Breast epithelium (tissue), 3 donors: ENCODE measurements around the gene OSBPL9.

ENCODE experiments used
- POLR2A ChIP-seq: fragments of 450-650 bp; IDR thresholded peaks from one replicate; pipeline ENCODE4 v1.6.1; 2016; ENCODE audit warnings: antibody characterized with exemption, mild to moderate bottlenecking, moderate library complexity
- TF ChIP-seq, protein P1 (sequence below), 3 donors: fragments of 450-650 bp; IDR thresholded peaks; one replicate each; pipeline ENCODE4 v1.5.1; 2016 to 2017; ENCODE audit warnings: antibody characterized with exemption in 3 of 3, mild to moderate bottlenecking in 3 of 3, moderate library complexity in 3 of 3

DNA sequence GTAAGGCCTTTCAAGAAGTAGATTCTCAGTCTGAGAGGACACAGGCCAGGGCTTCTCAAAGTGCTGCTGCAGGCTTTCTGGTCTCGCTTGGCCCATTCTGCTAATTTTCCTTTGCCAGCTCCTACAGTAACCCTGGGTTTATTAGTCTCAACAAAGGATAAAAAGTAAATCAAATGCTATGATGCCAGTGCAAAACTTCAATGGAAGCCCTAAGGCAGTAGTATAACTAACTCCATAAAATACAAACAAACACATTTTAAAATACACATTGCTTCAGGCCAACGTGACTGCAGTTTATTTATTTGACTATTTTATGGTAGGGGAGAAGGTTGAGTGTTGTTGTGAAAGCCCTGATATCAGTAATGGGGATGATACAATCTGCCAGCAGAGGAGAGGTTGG is 172.0 kb downstream of the OSBPL9 start:
- TF ChIP-seq POLR2A, result no peak
- TF ChIP-seq, protein P1, sequence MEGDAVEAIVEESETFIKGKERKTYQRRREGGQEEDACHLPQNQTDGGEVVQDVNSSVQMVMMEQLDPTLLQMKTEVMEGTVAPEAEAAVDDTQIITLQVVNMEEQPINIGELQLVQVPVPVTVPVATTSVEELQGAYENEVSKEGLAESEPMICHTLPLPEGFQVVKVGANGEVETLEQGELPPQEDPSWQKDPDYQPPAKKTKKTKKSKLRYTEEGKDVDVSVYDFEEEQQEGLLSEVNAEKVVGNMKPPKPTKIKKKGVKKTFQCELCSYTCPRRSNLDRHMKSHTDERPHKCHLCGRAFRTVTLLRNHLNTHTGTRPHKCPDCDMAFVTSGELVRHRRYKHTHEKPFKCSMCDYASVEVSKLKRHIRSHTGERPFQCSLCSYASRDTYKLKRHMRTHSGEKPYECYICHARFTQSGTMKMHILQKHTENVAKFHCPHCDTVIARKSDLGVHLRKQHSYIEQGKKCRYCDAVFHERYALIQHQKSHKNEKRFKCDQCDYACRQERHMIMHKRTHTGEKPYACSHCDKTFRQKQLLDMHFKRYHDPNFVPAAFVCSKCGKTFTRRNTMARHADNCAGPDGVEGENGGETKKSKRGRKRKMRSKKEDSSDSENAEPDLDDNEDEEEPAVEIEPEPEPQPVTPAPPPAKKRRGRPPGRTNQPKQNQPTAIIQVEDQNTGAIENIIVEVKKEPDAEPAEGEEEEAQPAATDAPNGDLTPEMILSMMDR (IDR thresholded peaks at IDR 0.05), result no peak
